Trophoblast cell (in vitro differentiated cells and primary cell): ENCODE measurements around the gene PRR12.
A peak's percentile ranks its signal among the peaks of the same experiment; 100 is the strongest.

Source experiments
- DNase-seq, 2 donors: peaks; one replicate each; pipeline ENCODE4 v3.0.0-alpha.2; 2016
- H2AFZ ChIP-seq: 2 replicates; pipeline ENCODE4 v1.6.1; 2013; ENCODE audit warnings: low read length, moderate library complexity, mild to moderate bottlenecking; ENCODE audit not compliant: insufficient read depth, poor library complexity
- H2AK5ac ChIP-seq: 2 replicates; pipeline ENCODE4 v1.6.1; 2013; ENCODE audit warnings: mild to moderate bottlenecking, low read length
- H2BK120ac ChIP-seq: 2 replicates; pipeline ENCODE4 v1.6.1; 2013; ENCODE audit warnings: low read length, mild to moderate bottlenecking, moderate library complexity; ENCODE audit not compliant: insufficient read depth, poor library complexity
- H2BK12ac ChIP-seq: 2 replicates; pipeline ENCODE4 v1.6.1; 2013; ENCODE audit warnings: mild to moderate bottlenecking, low read length, moderate library complexity
- H2BK5ac ChIP-seq: 2 replicates; pipeline ENCODE4 v1.6.1; 2013; ENCODE audit warnings: low read length, low read depth, moderate library complexity, mild to moderate bottlenecking; ENCODE audit not compliant: poor library complexity
- H3K14ac ChIP-seq: 2 replicates; pipeline ENCODE4 v1.6.1; 2013; ENCODE audit warnings: mild to moderate bottlenecking, low read length
- H3K18ac ChIP-seq: 2 replicates; pipeline ENCODE4 v1.6.1; 2013; ENCODE audit warnings: mild to moderate bottlenecking, low read length
- H3K23ac ChIP-seq: 2 replicates; pipeline ENCODE4 v1.6.1; 2013; ENCODE audit warnings: low read length
- H3K27ac ChIP-seq: 2 replicates; pipeline ENCODE4 v1.5.1; 2013; ENCODE audit warnings: low read depth, mild to moderate bottlenecking, inconsistent platforms, low read length, moderate library complexity
- H3K27me3 ChIP-seq: 2 replicates; pipeline ENCODE4 v1.6.1; 2013; ENCODE audit warnings: inconsistent platforms, mild to moderate bottlenecking, low read length, moderate library complexity; ENCODE audit not compliant: insufficient read depth
- H3K36me3 ChIP-seq, 2 experiments: 1 replicate in 1 of 2; 2 replicates in 1 of 2; pipeline ENCODE4 v1.6.1; 2013; ENCODE audit warnings: low read length in 2 of 2, mild to moderate bottlenecking in 2 of 2, moderate library complexity in 1 of 2; ENCODE audit not compliant: insufficient read depth in 2 of 2, control insufficient read depth in 1 of 2
- H3K4ac ChIP-seq: 2 replicates; pipeline ENCODE4 v1.6.1; 2013; ENCODE audit warnings: low read depth, mild to moderate bottlenecking, low read length, moderate library complexity
- H3K4me1 ChIP-seq, 2 experiments: 1 replicate in 1 of 2; 2 replicates in 1 of 2; pipeline ENCODE4 v1.6.1; 2013; ENCODE audit warnings: low read length in 2 of 2, mild to moderate bottlenecking in 2 of 2, moderate library complexity in 1 of 2; ENCODE audit not compliant: insufficient read depth in 2 of 2, control insufficient read depth in 1 of 2
- H3K4me2 ChIP-seq: 2 replicates; pipeline ENCODE4 v1.6.1; 2013; ENCODE audit warnings: inconsistent platforms, mild to moderate bottlenecking, low read length, moderate library complexity
- H3K4me3 ChIP-seq: 2 replicates; pipeline ENCODE4 v1.5.1; 2013; ENCODE audit warnings: mild to moderate bottlenecking, low read depth, low read length, inconsistent platforms
- H3K79me1 ChIP-seq: one replicate; pipeline ENCODE4 v1.6.1; 2013; ENCODE audit warnings: low read length
- H3K79me2 ChIP-seq: 2 replicates; pipeline ENCODE4 v1.6.1; 2013; ENCODE audit warnings: low read length, mild to moderate bottlenecking; ENCODE audit not compliant: control insufficient read depth, insufficient read depth, poor library complexity
- H3K9ac ChIP-seq: 2 replicates; pipeline ENCODE4 v1.6.1; 2013; ENCODE audit warnings: mild to moderate bottlenecking, low read length
- H3K9me3 ChIP-seq: 2 replicates; pipeline ENCODE4 v1.6.1; 2013; ENCODE audit warnings: low read depth, mild to moderate bottlenecking, control low read depth, inconsistent platforms, low read length; ENCODE audit not compliant: insufficient read depth
- H4K12ac ChIP-seq: 2 replicates; pipeline ENCODE4 v1.6.1; 2013; ENCODE audit warnings: low read depth, mild to moderate bottlenecking, low read length, moderate library complexity
- H4K8ac ChIP-seq: 2 replicates; pipeline ENCODE4 v1.6.1; 2013; ENCODE audit warnings: low read depth, mild to moderate bottlenecking, low read length, moderate library complexity
- H4K91ac ChIP-seq: one replicate; pipeline ENCODE4 v1.6.1; 2013; ENCODE audit warnings: low read depth, mild to moderate bottlenecking, low read length, moderate library complexity
- WGBS: extraction: QIAGEN DNeasy Blood & Tissue Kit; methylation state at CpG from one replicate; pipeline ENCODE4 v1.1.7; 2013; ENCODE audit warnings: missing lambda C conversion rate; ENCODE audit not compliant: insufficient read length, insufficient coverage; ENCODE audit errors: extremely low coverage; 5-methylcytosine and 5-hydroxymethylcytosine counted together

Gene PRR12

GRCh38 chr19:49662011-49662410 lies 71.0 kb downstream of the PRR12 start:
- Histone ChIP-seq H3K4me2 (no peak overlapping the region), H2BK12ac (no peak overlapping the region), H3K79me2 (peaks cover 19% of the 10 kb centered on the region), H3K9ac (no peak overlapping the region), H2BK5ac (no peak overlapping the region), H3K9me3 (peaks cover 7% of the 10 kb centered on the region), H3K4me3 (no peak overlapping the region), H2BK120ac (no peak overlapping the region), H3K18ac (no peak overlapping the region), H3K79me1 (peaks cover 12% of the 10 kb centered on the region), H3K27ac (no peak overlapping the region), H3K14ac (no peak overlapping the region), H4K91ac (no peak overlapping the region), H4K8ac (no peak overlapping the region), H4K12ac (no peak overlapping the region), H3K27me3 (no peaks in the 10 kb centered on the region), H3K23ac (no peak overlapping the region), H2AFZ (no peak overlapping the region), H3K4ac (no peak overlapping the region), H3K4me1 (peaks cover 7 to 9% of the 10 kb centered on the region in 2 experiments), H3K36me3 (peaks cover 60 to 62% of the 10 kb centered on the region in 2 experiments), H2AK5ac (no peak overlapping the region)
- WGBS = no CpG with 5 or more reads among the region's 16 CpGs
- DNase-seq = no peak

- H4K91ac ChIP-seq = no peak overlapping the region
- no peak overlapping the region for H3K23ac ChIP-seq
- no CpG with 5 or more reads among the region's 12 CpGs for WGBS
- H3K9ac ChIP-seq = peak overlapping the region; percentile 29
- H3K9me3 ChIP-seq = peaks cover 7% of the 10 kb centered on the region
- no peak overlapping the region for H2BK120ac ChIP-seq
- H4K12ac ChIP-seq = no peak overlapping the region
- H2BK12ac ChIP-seq = no peak overlapping the region
- peaks cover 7 to 9% of the 10 kb centered on the region in 2 experiments for H3K4me1 ChIP-seq
- peaks cover 49 to 51% of the 10 kb centered on the region in 2 experiments for H3K36me3 ChIP-seq
- H3K4ac ChIP-seq = no peak overlapping the region
- no peaks in the 10 kb centered on the region for H3K27me3 ChIP-seq
- H3K4me3 ChIP-seq = no peak overlapping the region
- no peak overlapping the region for H3K18ac ChIP-seq
- no peak overlapping the region for H2BK5ac ChIP-seq
- peaks cover 12% of the 10 kb centered on the region for H3K79me1 ChIP-seq
- no peak overlapping the region for H3K27ac ChIP-seq
- no peak overlapping the region for H3K4me2 ChIP-seq
- H3K14ac ChIP-seq = no peak overlapping the region
- no peak overlapping the region for H4K8ac ChIP-seq
- H2AFZ ChIP-seq = no peak overlapping the region
- H3K79me2 ChIP-seq = peaks cover 19% of the 10 kb centered on the region
- H2AK5ac ChIP-seq = no peak overlapping the region
- no peak for DNase-seq
Observed at GRCh38 chr19:49663224-49663623, 72.2 kb downstream of the PRR12 start.

- Histone ChIP-seq H2BK12ac (no peak overlapping the region), H3K4me1 (peaks cover 7 to 9% of the 10 kb centered on the region in 2 experiments), H3K4me2 (peak overlapping the region; percentile 99), H3K27ac (peak overlapping the region; percentile 78), H3K27me3 (no peaks in the 10 kb centered on the region), H4K8ac (peak overlapping the region; percentile 93), H3K79me1 (peaks cover 12% of the 10 kb centered on the region), H4K91ac (peak overlapping the region; percentile 93), H3K18ac (peak overlapping the region; percentile 97), H3K9ac (peak overlapping the region; percentile 51), H3K9me3 (peaks cover 4% of the 10 kb centered on the region), H3K4me3 (peak overlapping the region; percentile 86), H3K4ac (peak overlapping the region; percentile 53), H3K79me2 (peaks cover 19% of the 10 kb centered on the region), H3K36me3 (peaks cover 42 to 46% of the 10 kb centered on the region in 2 experiments), H2AFZ (peak overlapping the region; percentile 91), H2AK5ac (peak overlapping the region; percentile 96), H4K12ac (peak overlapping the region; percentile 95), H2BK5ac (peak overlapping the region; percentile 71), H3K23ac (no peak overlapping the region), H3K14ac (peak overlapping the region; percentile 76), H2BK120ac (peak overlapping the region; percentile 70)
- no CpG with 5 or more reads among the region's 53 CpGs for WGBS
- DNase-seq = peak; percentile 97
Observed at GRCh38 chr19:49664171-49665035, 73.4 kb downstream of the PRR12 start.

- peaks cover 3% of the 10 kb centered on the region for H3K9me3 ChIP-seq
- H4K8ac ChIP-seq = peak overlapping the region; percentile 93
- peaks cover 12% of the 10 kb centered on the region for H3K79me1 ChIP-seq
- peak overlapping the region; percentile 76 for H3K14ac ChIP-seq
- no CpG with 5 or more reads among the region's 7 CpGs for WGBS
- peak overlapping the region; percentile 96 for H2AK5ac ChIP-seq
- H3K36me3 ChIP-seq = peaks cover 41 to 44% of the 10 kb centered on the region in 2 experiments
- DNase-seq = no peak
- peak overlapping the region; percentile 86 for H3K4me3 ChIP-seq
- H3K79me2 ChIP-seq = peaks cover 19% of the 10 kb centered on the region
- no peaks in the 10 kb centered on the region for H3K27me3 ChIP-seq
- peak overlapping the region; percentile 99 for H3K4me2 ChIP-seq
- peak overlapping the region; percentile 97 for H3K18ac ChIP-seq
- H2BK5ac ChIP-seq = peak overlapping the region; percentile 71
- peak overlapping the region; percentile 93 for H4K91ac ChIP-seq
- no peak overlapping the region for H2BK12ac ChIP-seq
- H3K4me1 ChIP-seq = peaks cover 7 to 9% of the 10 kb centered on the region in 2 experiments
- peak overlapping the region; percentile 53 for H3K4ac ChIP-seq
- H4K12ac ChIP-seq = peak overlapping the region; percentile 95
- peak overlapping the region; percentile 78 for H3K27ac ChIP-seq
- H2AFZ ChIP-seq = peak overlapping the region; percentile 91
- H2BK120ac ChIP-seq = peak overlapping the region; percentile 70
- H3K23ac ChIP-seq = no peak overlapping the region
- peak overlapping the region; percentile 51 for H3K9ac ChIP-seq
Observed at GRCh38 chr19:49665036-49665350, 74.0 kb downstream of the PRR12 start.
